Prostate gland (tissue), 2 donors: ENCODE measurements around the gene STARD9. TPM values are rescaled to one million over a fixed set of nuclear protein-coding genes. Genes with fewer than 3 reads are reported as not detected.
A peak's percentile ranks its signal among the peaks of the same experiment; 100 is the strongest.
"Not testable (repeated sequence)": the region's sequence is repeated elsewhere in the genome, so short reads cannot be mapped to it uniquely, and the experiment has no call there.

Experiments used
- DNase-seq: peaks from one replicate; pipeline ENCODE4 v3.0.0-alpha.2; 2019; ENCODE audit warnings: low spot score
- H3K27ac ChIP-seq, 2 donors: fragments of 200-600 bp; sonication (generic); 2 replicates each; pipeline ENCODE4 v1.5.1; 2017 to 2019
- H3K27me3 ChIP-seq: fragments of 200-600 bp; sonication (generic); replicated peaks from 2 replicates; pipeline ENCODE4 v1.5.1; 2019; ENCODE audit not compliant: insufficient read depth
- H3K36me3 ChIP-seq, 2 donors: fragments of 200-600 bp; sonication (generic); 1 replicate in 1 of 2; 2 replicates in 1 of 2; pipeline versions ENCODE4 v1.5.1 to v1.8.1; 2017 to 2019
- H3K4me1 ChIP-seq: fragments of 200-600 bp; sonication (generic); replicated peaks from 2 replicates; pipeline ENCODE4 v1.5.1; 2019
- H3K4me3 ChIP-seq, 2 donors: fragments of 200-600 bp; sonication (generic); 2 replicates each; pipeline ENCODE4 v1.5.1; 2017 to 2019
- H3K9me3 ChIP-seq: fragments of 200-600 bp; sonication (generic); 2 replicates; pipeline ENCODE4 v1.5.1; 2017
- CTCF ChIP-seq, 4 experiments: fragments of 200-600 bp in 2 of 4; fragments of 450-650 bp in 2 of 4; sonication (generic) in 2 of 4; IDR thresholded peaks; 1 replicate in 3 of 4; 2 replicates in 1 of 4; pipeline ENCODE4 v1.5.1; 2016 to 2019; ENCODE audit warnings: antibody characterized with exemption in 4 of 4, mild to moderate bottlenecking in 2 of 4, moderate library complexity in 2 of 4
- POLR2A ChIP-seq: fragments of 450-650 bp; IDR thresholded peaks from one replicate; pipeline ENCODE4 v1.6.1; 2016; ENCODE audit warnings: antibody characterized with exemption, mild to moderate bottlenecking
- POLR2AphosphoS5 ChIP-seq: sonication (generic); formaldehyde crosslinking; IDR thresholded peaks from one replicate; pipeline ENCODE4 v1.6.1; 2017; ENCODE audit warnings: antibody characterized with exemption
- WGBS: methylation state at CpG from one replicate; pipeline ENCODE4 v1.1.5; 2018; 5-methylcytosine and 5-hydroxymethylcytosine counted together
- intact Hi-C: fragments of 100-400 bp; cut with DNase I; formaldehyde crosslinking; loops from one replicate; pipeline ENCODE4 v1.14.2; 2022
- total RNA-seq, 2 donors: library from RNA; depleted of rRNA; stranded (reverse); fragments of >200 nt; gene quantifications; one replicate each; pipeline ENCODE4 v1.1.0, GENCODE V29; 2016

STARD9 gene
- total RNA-seq, 2 donors from 2014 or later = 2.6 to 45.8 TPM

- WGBS = 92% methylated on average over 1 of the region's 1 CpG
- TF ChIP-seq POLR2A = no peak
- TF ChIP-seq CTCF (IDR thresholded peaks at IDR 0.05) = no peak
- TF ChIP-seq POLR2AphosphoS5 = no peak
- no peaks in the 10 kb centered on the region for H3K4me1 ChIP-seq
- DNase-seq = no peak
- no peaks in the 10 kb centered on the region for H3K36me3 ChIP-seq
- H3K4me3 ChIP-seq = no peak overlapping the region
- intact Hi-C loops = no loop called here
- H3K27me3 ChIP-seq = no peaks in the 10 kb centered on the region
- H3K27ac ChIP-seq = no peak overlapping the region
- no peaks in the 10 kb centered on the region for H3K9me3 ChIP-seq
Observed at GRCh38 chr15:42744195-42744594, 168.8 kb downstream of the STARD9 start.

DNA sequence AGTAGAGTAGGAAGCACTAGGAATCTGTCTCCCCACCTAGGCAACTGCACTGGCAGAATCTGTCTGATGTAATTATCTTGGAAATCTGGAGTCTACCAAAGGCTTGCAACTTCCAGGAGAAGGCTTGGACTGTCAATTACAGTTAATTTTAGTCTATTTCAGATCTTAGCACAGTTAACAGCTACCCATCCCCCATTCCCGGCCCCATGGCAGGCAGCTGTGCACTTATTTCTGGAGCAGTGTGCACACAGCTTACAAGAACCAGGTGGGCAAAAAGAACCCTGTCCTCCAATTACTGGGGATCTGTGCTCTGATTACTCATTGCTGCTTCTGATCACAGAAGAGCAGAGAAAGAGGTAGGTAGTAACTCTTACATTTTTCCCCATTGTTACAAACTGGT is 173.9 kb downstream of the STARD9 start:
- Histone ChIP-seq H3K4me1 (no peaks in the 10 kb centered on the region), H3K9me3 (no peaks in the 10 kb centered on the region), H3K27me3 (no peaks in the 10 kb centered on the region), H3K4me3 (no peak overlapping the region), H3K27ac (no peak overlapping the region), H3K36me3 (no peaks in the 10 kb centered on the region)
- intact Hi-C loops = no loop called here
- DNase-seq = no peak
- no peak for TF ChIP-seq CTCF (IDR thresholded peaks at IDR 0.05)
- no peak for TF ChIP-seq POLR2AphosphoS5
- no peak for TF ChIP-seq POLR2A
- 85% methylated on average over 1 of the region's 1 CpG for WGBS

- 94% methylated on average over 2 of the region's 2 CpGs for WGBS
- Histone ChIP-seq H3K27me3 (no peaks in the 10 kb centered on the region), H3K36me3 (no peaks in the 10 kb centered on the region), H3K4me3 (no peak overlapping the region), H3K4me1 (no peaks in the 10 kb centered on the region), H3K27ac (no peak overlapping the region), H3K9me3 (no peaks in the 10 kb centered on the region)
- intact Hi-C loops = no loop called here
- no peak for DNase-seq
- TF ChIP-seq POLR2A = no peak
- TF ChIP-seq POLR2AphosphoS5 = no peak
- TF ChIP-seq CTCF (IDR thresholded peaks at IDR 0.05) = no peak
Observed at GRCh38 chr15:42750306-42750705, 174.9 kb downstream of the STARD9 start.

DNA sequence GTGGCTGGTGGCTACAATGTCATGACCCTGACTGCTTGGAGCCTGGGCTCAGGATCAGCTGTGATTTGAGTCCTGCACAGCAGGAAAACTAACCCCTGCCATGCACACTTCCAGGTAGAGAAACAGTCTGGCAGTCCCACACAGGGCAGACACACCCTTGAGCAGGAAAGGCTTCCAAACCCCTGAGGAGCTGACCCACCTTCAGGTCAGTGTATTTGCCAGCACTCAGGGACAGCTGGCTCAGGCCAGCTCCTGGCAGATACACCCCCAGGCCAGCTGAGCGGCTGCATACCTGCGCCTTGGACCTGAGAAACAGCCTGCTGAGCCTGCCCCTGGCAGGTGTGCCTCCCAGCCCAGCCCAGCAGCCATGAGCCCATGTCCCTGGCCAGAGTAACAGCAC is 183.7 kb downstream of the STARD9 start:
- TF ChIP-seq CTCF (IDR thresholded peaks at IDR 0.05) (no peak), POLR2AphosphoS5 (no peak), POLR2A (no peak)
- Histone ChIP-seq H3K36me3 (no peaks in the 10 kb centered on the region), H3K27me3 (no peaks in the 10 kb centered on the region), H3K4me1 (no peaks in the 10 kb centered on the region), H3K9me3 (no peaks in the 10 kb centered on the region), H3K27ac (no peak overlapping the region), H3K4me3 (no peak overlapping the region)
- 100% methylated on average over 2 of the region's 2 CpGs for WGBS
- intact Hi-C loops = no loop called here
- no peak for DNase-seq

GRCh38 chr15:42760759-42761158 is 185.4 kb downstream of the STARD9 start:
- no peak for TF ChIP-seq POLR2A
- TF ChIP-seq POLR2AphosphoS5 = no peak
- TF ChIP-seq CTCF (IDR thresholded peaks at IDR 0.05) = no peak
- no peaks in the 10 kb centered on the region for H3K27me3 ChIP-seq
- no peak overlapping the region for H3K27ac ChIP-seq
- 100% methylated on average over 1 of the region's 1 CpG for WGBS
- no peak for DNase-seq
- H3K4me3 ChIP-seq = no peak overlapping the region
- no peaks in the 10 kb centered on the region for H3K36me3 ChIP-seq
- intact Hi-C loops = no loop called here
- H3K9me3 ChIP-seq = no peaks in the 10 kb centered on the region
- no peaks in the 10 kb centered on the region for H3K4me1 ChIP-seq

GRCh38 chr15:42761813-42762212 is 186.4 kb downstream of the STARD9 start:
- WGBS = 89% methylated on average over 2 of the region's 2 CpGs
- intact Hi-C loops, H3K4me1 ChIP-seq, H3K4me3 ChIP-seq, H3K36me3 ChIP-seq, H3K9me3 ChIP-seq, DNase-seq, H3K27me3 ChIP-seq, H3K27ac ChIP-seq: not testable (repeated sequence)

DNA sequence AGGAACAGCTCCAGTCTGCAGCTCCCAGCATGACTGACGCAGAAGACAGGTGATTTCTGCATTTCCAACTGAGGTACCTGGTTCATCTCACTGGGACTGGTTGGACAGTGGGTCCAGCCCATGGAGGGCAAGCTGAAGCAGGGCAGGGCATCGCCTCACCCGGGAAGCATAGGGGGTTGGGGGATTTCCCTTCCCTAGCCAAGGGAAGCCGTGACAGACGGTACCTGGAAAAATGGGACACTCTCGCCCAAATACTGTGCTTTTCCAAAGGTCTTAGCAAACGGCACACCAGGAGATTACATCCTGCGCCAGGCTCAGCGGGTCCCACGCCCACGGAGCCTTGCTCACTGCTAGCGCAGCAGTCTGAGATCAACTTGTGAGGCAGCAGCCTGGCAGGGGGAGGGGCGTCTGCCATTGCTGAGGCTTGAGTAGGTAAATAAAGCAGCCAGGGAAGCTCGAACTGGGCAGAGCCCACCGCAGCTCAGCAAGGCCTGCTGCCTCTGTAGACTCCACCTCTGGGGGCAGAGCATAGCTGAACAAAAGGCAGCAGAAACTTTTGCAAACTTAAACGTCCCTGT is 188.8 kb downstream of the STARD9 start:
- H3K4me1 ChIP-seq, intact Hi-C loops, H3K9me3 ChIP-seq, H3K4me3 ChIP-seq, H3K27me3 ChIP-seq, H3K36me3 ChIP-seq, DNase-seq: not testable (repeated sequence)
- H3K27ac ChIP-seq = peak overlapping the region in 1 of 2 donors; percentile 52
- WGBS = 69% methylated on average over 16 of the region's 16 CpGs

GRCh38 chr15:42766109-42766508 is 190.7 kb downstream of the STARD9 start:
- intact Hi-C loops, H3K9me3 ChIP-seq, H3K36me3 ChIP-seq, DNase-seq, H3K27me3 ChIP-seq, H3K27ac ChIP-seq, H3K4me3 ChIP-seq, H3K4me1 ChIP-seq: not testable (repeated sequence)
- WGBS = 94% methylated on average over 4 of the region's 4 CpGs
